Body of pancreas (tissue), 4 donors: ENCODE measurements around the gene TNRC6A. TPM values are rescaled to one million over a fixed set of nuclear protein-coding genes. Genes with fewer than 3 reads are reported as not detected.
"Not testable (repeated sequence)": the region's sequence is repeated elsewhere in the genome, so short reads cannot be mapped to it uniquely, and the experiment has no call there.

Experiments
- ATAC-seq: fragments of 150-250 bp; one replicate; pipeline ENCODE4 v1.9.1; 2016
- DNase-seq, 4 donors: peaks; one replicate each; pipeline ENCODE4 v3.0.0-alpha.2; 2019
- H3K27ac ChIP-seq, 4 donors: fragments of 200-600 bp; sonication (generic); 1 replicate in 3 of 4; 2 replicates in 1 of 4; pipeline versions ENCODE4 v1.5.1 to v1.6.1; 2016 to 2019; ENCODE audit warnings: mild to moderate bottlenecking in 1 of 4, mixed read lengths in 1 of 4, moderate library complexity in 1 of 4
- H3K27me3 ChIP-seq, 2 donors: fragments of 200-600 bp; sonication (generic); one replicate each; pipeline ENCODE4 v1.6.0; 2016; ENCODE audit warnings: mild to moderate bottlenecking in 1 of 2
- H3K36me3 ChIP-seq, 2 donors: fragments of 200-600 bp; sonication (generic); replicated peaks in 1 of 2; 2 replicates each; pipeline ENCODE4 v1.5.1; 2016; ENCODE audit warnings: low read depth in 2 of 2; ENCODE audit not compliant: insufficient read depth in 1 of 2
- H3K4me1 ChIP-seq: fragments of 200-600 bp; sonication (generic); one replicate; pipeline ENCODE4 v1.6.0; 2016
- H3K4me3 ChIP-seq, 2 donors: fragments of 200-600 bp; sonication (generic); 1 replicate in 1 of 2; 2 replicates in 1 of 2; pipeline ENCODE4 v1.5.1; 2016 to 2019
- H3K9me3 ChIP-seq, 3 donors: fragments of 200-600 bp; sonication (generic); 1 replicate in 2 of 3; 2 replicates in 1 of 3; pipeline ENCODE4 v1.5.1; 2016
- CTCF ChIP-seq, 7 experiments: fragments of 450-650 bp in 4 of 7; fragments of 200-600 bp in 3 of 7; sonication (generic) in 3 of 7; IDR thresholded peaks; one replicate each; pipeline ENCODE4 v1.5.1; 2016 to 2019; ENCODE audit warnings: antibody characterized with exemption in 7 of 7
- POLR2A ChIP-seq, 3 donors: fragments of 450-650 bp; IDR thresholded peaks; one replicate each; pipeline ENCODE4 v1.6.1; 2016; ENCODE audit warnings: antibody characterized with exemption in 3 of 3, mild to moderate bottlenecking in 2 of 3
- WGBS, 2 donors: methylation state at CpG; one replicate each; pipeline ENCODE4 v1.1.5; 2017; 5-methylcytosine and 5-hydroxymethylcytosine counted together
- intact Hi-C: fragments of 100-400 bp; cut with DNase I; formaldehyde crosslinking; loops from one replicate; pipeline ENCODE4 v1.15.1; 2023
- total RNA-seq, 2 donors: library from RNA; depleted of rRNA; stranded (reverse); fragments of >200 nt; gene quantifications; one replicate each; pipeline ENCODE4 v1.1.0, GENCODE V29; 2016

The TNRC6A gene
- total RNA-seq, 2 donors from 2014 or later, result 46.1 to 82.2 TPM

- TF ChIP-seq CTCF (IDR thresholded peaks at IDR 0.05), result no peak
- no peak for TF ChIP-seq POLR2A (IDR thresholded peaks at IDR 0.05)
- H3K9me3 ChIP-seq, result no peaks in the 10 kb centered on the region
- 24 to 28% methylated on average over 5 of the region's 5 CpGs for WGBS, 2 donors
- peak overlapping the region in 3 of 4 donors; percentile 8 to 38 (median 8) for H3K27ac ChIP-seq
- DNase-seq, result no peak
- ATAC-seq, result peak; percentile 40
- no peak overlapping the region for H3K4me3 ChIP-seq
- intact Hi-C loops, result no loop called here
- no peaks in the 10 kb centered on the region for H3K27me3 ChIP-seq
- H3K4me1 ChIP-seq, result peaks cover 78% of the 10 kb centered on the region
- no peaks in the 10 kb centered on the region for H3K36me3 ChIP-seq
Measured at GRCh38 chr16:24736758-24737157, 7.3 kb downstream of the TNRC6A start.

GRCh38 chr16:24737391-24737871 is 8.0 kb downstream of the TNRC6A start:
- no peak for TF ChIP-seq CTCF (IDR thresholded peaks at IDR 0.05)
- TF ChIP-seq POLR2A (IDR thresholded peaks at IDR 0.05), result no peak
- Histone ChIP-seq H3K4me1 (peaks cover 78% of the 10 kb centered on the region), H3K36me3 (no peaks in the 10 kb centered on the region), H3K27ac (peak overlapping the region in 2 of 4 donors; percentile 8 to 38), H3K27me3 (no peaks in the 10 kb centered on the region), H3K4me3 (no peak overlapping the region), H3K9me3 (no peaks in the 10 kb centered on the region)
- peak; percentile 42 for ATAC-seq
- intact Hi-C loops, result no loop called here
- DNase-seq, result no peak
- WGBS, 2 donors, result 8% methylated on average over 3 of the region's 3 CpGs

GRCh38 chr16:24737916-24738594 is 8.6 kb downstream of the TNRC6A start:
- Histone ChIP-seq H3K36me3 (no peaks in the 10 kb centered on the region), H3K27me3 (no peaks in the 10 kb centered on the region), H3K4me1 (peaks cover 78% of the 10 kb centered on the region), H3K27ac (peak overlapping the region in 2 of 4 donors; percentile 16 to 38), H3K9me3 (no peaks in the 10 kb centered on the region), H3K4me3 (no peak overlapping the region)
- DNase-seq (no peak), ATAC-seq (no peak)
- WGBS, 2 donors, result 41 to 42% methylated on average over 5 of the region's 5 CpGs
- intact Hi-C loops, result no loop called here
- TF ChIP-seq CTCF (IDR thresholded peaks at IDR 0.05), result no peak
- no peak for TF ChIP-seq POLR2A (IDR thresholded peaks at IDR 0.05)

GRCh38 chr16:24738895-24739294 is 9.4 kb downstream of the TNRC6A start:
- no peak for ATAC-seq
- H3K27ac ChIP-seq, result peak overlapping the region in 1 of 4 donors; percentile 23

GRCh38 chr16:24741862-24742261 is 12.4 kb downstream of the TNRC6A start:
- no peak overlapping the region for H3K4me3 ChIP-seq
- no peak for DNase-seq
- no peaks in the 10 kb centered on the region for H3K36me3 ChIP-seq
- intact Hi-C loops, result no loop called here
- 93 to 95% methylated on average over 4 of the region's 4 CpGs for WGBS, 2 donors
- no peaks in the 10 kb centered on the region for H3K9me3 ChIP-seq
- no peak for ATAC-seq
- peaks cover 73% of the 10 kb centered on the region for H3K4me1 ChIP-seq
- H3K27ac ChIP-seq, result no peak overlapping the region
- H3K27me3 ChIP-seq, result no peaks in the 10 kb centered on the region
- TF ChIP-seq POLR2A (IDR thresholded peaks at IDR 0.05), result no peak
- no peak for TF ChIP-seq CTCF (IDR thresholded peaks at IDR 0.05)

More at GRCh38 chr16:24738895-24739294, 9.4 kb downstream of the TNRC6A start:
- no peak overlapping the region for H3K4me3 ChIP-seq
- no peaks in the 10 kb centered on the region for H3K9me3 ChIP-seq
- no peak for DNase-seq
- WGBS, 2 donors, result 86 to 91% methylated on average over 3 of the region's 3 CpGs
- H3K4me1 ChIP-seq, result peaks cover 80% of the 10 kb centered on the region
- no peaks in the 10 kb centered on the region for H3K27me3 ChIP-seq
- TF ChIP-seq POLR2A (IDR thresholded peaks at IDR 0.05), result no peak
- no peaks in the 10 kb centered on the region for H3K36me3 ChIP-seq
- intact Hi-C loops, result no loop called here

- H3K27me3 ChIP-seq, DNase-seq, intact Hi-C loops, H3K4me3 ChIP-seq, H3K36me3 ChIP-seq, H3K9me3 ChIP-seq, ATAC-seq, H3K27ac ChIP-seq: not testable (repeated sequence)
- WGBS, 2 donors, result 91 to 97% methylated on average over 8 of the region's 8 CpGs
- peaks cover 73% of the 10 kb centered on the region for H3K4me1 ChIP-seq
Measured at GRCh38 chr16:24742610-24743009, 13.2 kb downstream of the TNRC6A start.
